Activated naive CD8-positive, alpha-beta T cell treated with anti-CD3 and anti-CD28 coated beads, Interleukin-2, amount 50 U/mL, for 24 hours (primary cell): ENCODE data around the gene C2orf72.

Experiments used
- ATAC-seq: fragments of 150-1000 bp; cut with Tn5 transposase; one replicate; pipeline ENCODE4 v1.10.0; 2021
- DNase-seq: peaks from one replicate; pipeline ENCODE4 v3.0.0; 2021
- H3K27ac Mint-ChIP-seq: one replicate; pipeline ENCODE4 v1.8.0; 2021; ENCODE audit warnings: mild to moderate bottlenecking, mixed read lengths
- H3K27me3 Mint-ChIP-seq: one replicate; pipeline ENCODE4 v1.8.0; 2021; ENCODE audit warnings: mixed read lengths
- H3K36me3 Mint-ChIP-seq: one replicate; pipeline ENCODE4 v1.8.0; 2021; ENCODE audit warnings: low read depth, mixed read lengths
- H3K4me1 Mint-ChIP-seq: one replicate; pipeline ENCODE4 v1.8.0; 2021; ENCODE audit warnings: mixed read lengths
- H3K4me3 Mint-ChIP-seq: one replicate; pipeline ENCODE4 v1.8.0; 2021; ENCODE audit warnings: mild to moderate bottlenecking, moderate library complexity, mixed read lengths
- H3K9me3 Mint-ChIP-seq: one replicate; pipeline ENCODE4 v1.8.0; 2021; ENCODE audit warnings: mixed read lengths

Gene C2orf72

GRCh38 chr2:231047274-231047922, 10.1 kb downstream of the C2orf72 start:
- Mint-ChIP-seq H3K36me3 (no peaks in the 10 kb centered on the region), H3K27me3 (peaks cover 16% of the 10 kb centered on the region), H3K27ac (no peak overlapping the region), H3K4me1 (peaks cover 3% of the 10 kb centered on the region), H3K9me3 (no peaks in the 10 kb centered on the region), H3K4me3 (no peak overlapping the region)
- no peak for ATAC-seq
- no peak for DNase-seq

GRCh38 chr2:231047923-231048915, 10.9 kb downstream of the C2orf72 start:
- Mint-ChIP-seq H3K27me3 (peaks cover 16% of the 10 kb centered on the region), H3K4me1 (peaks cover 12% of the 10 kb centered on the region), H3K4me3 (no peak overlapping the region), H3K27ac (no peak overlapping the region), H3K9me3 (no peaks in the 10 kb centered on the region), H3K36me3 (no peaks in the 10 kb centered on the region)
- DNase-seq (no peak), ATAC-seq (no peak)

DNA sequence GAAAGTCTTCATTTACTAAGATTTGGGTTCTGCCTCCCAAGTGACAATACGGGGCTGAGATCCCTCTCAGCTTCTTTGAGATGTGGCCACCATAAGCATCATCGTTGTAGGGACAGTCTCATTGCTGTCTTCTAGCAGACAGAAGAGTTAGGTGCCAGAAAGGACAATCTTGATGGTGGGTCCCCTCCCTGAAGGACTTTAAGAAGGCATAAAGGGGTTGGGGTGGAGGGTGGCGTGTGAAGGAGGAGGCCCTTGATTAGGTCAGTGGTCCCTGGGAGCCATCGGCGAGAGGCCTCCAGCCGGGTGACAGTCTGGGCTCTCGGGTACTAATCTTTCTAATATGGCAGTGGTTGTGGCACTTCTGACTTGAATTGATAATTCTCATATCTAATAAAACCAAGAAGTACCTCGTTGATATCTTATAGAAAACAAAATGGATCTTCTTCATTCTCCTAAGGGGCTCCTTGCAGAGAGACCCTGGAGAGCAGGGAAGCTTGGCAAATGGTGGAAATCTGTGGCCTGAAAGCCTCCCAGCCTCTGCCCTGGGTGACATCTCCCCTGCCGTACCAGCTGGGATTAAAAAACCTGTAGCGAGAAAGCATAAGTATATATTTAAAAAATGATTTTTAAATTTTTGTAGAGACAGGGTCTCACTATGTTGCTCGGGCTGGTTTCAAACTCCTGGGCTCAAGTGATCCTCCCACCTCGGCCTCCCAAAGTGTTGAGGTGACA, 12.1 kb downstream of the C2orf72 start:
- DNase-seq (no peak), ATAC-seq (no peak)
- Mint-ChIP-seq H3K4me1 (peaks cover 20% of the 10 kb centered on the region), H3K4me3 (no peak overlapping the region), H3K36me3 (no peaks in the 10 kb centered on the region), H3K9me3 (no peaks in the 10 kb centered on the region), H3K27me3 (peaks cover 19% of the 10 kb centered on the region), H3K27ac (no peak overlapping the region)

GRCh38 chr2:231050018-231050901, 12.9 kb downstream of the C2orf72 start:
- no peak overlapping the region for H3K4me3 Mint-ChIP-seq
- H3K9me3 Mint-ChIP-seq = no peaks in the 10 kb centered on the region
- H3K36me3 Mint-ChIP-seq = no peaks in the 10 kb centered on the region
- peaks cover 19% of the 10 kb centered on the region for H3K27me3 Mint-ChIP-seq
- DNase-seq (no peak), ATAC-seq (no peak)
- no peak overlapping the region for H3K27ac Mint-ChIP-seq
- peaks cover 20% of the 10 kb centered on the region for H3K4me1 Mint-ChIP-seq

DNA sequence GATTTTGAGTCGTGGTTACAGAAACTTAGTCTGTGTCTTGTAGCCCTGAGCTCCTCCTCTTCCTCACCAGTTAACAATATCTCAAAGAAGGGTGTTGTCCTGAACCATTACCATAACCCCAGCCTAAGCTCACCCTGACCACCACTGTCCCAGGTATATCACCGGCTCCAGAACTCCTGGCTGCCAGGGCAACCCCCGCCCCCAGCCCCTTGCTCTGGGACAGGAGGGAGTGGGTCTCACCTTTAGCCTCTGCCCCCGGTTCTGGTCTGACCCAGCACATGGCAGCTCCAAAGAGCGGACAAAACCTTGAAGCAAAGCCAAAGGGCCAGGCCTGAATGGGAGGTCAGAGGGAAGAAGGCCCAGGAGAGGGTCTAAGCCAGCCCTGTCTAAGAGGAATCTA, 13.8 kb downstream of the C2orf72 start:
- no peaks in the 10 kb centered on the region for H3K9me3 Mint-ChIP-seq
- H3K4me3 Mint-ChIP-seq = no peak overlapping the region
- H3K27ac Mint-ChIP-seq = no peak overlapping the region
- ATAC-seq (no peak), DNase-seq (no peak)
- peaks cover 23% of the 10 kb centered on the region for H3K4me1 Mint-ChIP-seq
- no peaks in the 10 kb centered on the region for H3K36me3 Mint-ChIP-seq
- H3K27me3 Mint-ChIP-seq = peaks cover 19% of the 10 kb centered on the region

- peak overlapping the region; percentile 39 for H3K27ac Mint-ChIP-seq
Measured at GRCh38 chr2:231052494-231053451, 15.4 kb downstream of the C2orf72 start.

GRCh38 chr2:231053846-231054245, 16.5 kb downstream of the C2orf72 start:
- no peak for DNase-seq
- no peak for ATAC-seq
- Mint-ChIP-seq H3K27ac (no peak overlapping the region), H3K9me3 (no peaks in the 10 kb centered on the region), H3K36me3 (peaks cover 4% of the 10 kb centered on the region), H3K4me1 (peaks cover 42% of the 10 kb centered on the region), H3K27me3 (peaks cover 10% of the 10 kb centered on the region), H3K4me3 (no peak overlapping the region)

More at GRCh38 chr2:231052494-231053451, 15.4 kb downstream of the C2orf72 start:
- peak; percentile 87 for DNase-seq
- no peaks in the 10 kb centered on the region for H3K36me3 Mint-ChIP-seq
- no peaks in the 10 kb centered on the region for H3K9me3 Mint-ChIP-seq
- ATAC-seq = peak; percentile 83
- peaks cover 14% of the 10 kb centered on the region for H3K27me3 Mint-ChIP-seq
- H3K4me3 Mint-ChIP-seq = peak overlapping the region; percentile 80
- H3K4me1 Mint-ChIP-seq = peaks cover 31% of the 10 kb centered on the region

DNA sequence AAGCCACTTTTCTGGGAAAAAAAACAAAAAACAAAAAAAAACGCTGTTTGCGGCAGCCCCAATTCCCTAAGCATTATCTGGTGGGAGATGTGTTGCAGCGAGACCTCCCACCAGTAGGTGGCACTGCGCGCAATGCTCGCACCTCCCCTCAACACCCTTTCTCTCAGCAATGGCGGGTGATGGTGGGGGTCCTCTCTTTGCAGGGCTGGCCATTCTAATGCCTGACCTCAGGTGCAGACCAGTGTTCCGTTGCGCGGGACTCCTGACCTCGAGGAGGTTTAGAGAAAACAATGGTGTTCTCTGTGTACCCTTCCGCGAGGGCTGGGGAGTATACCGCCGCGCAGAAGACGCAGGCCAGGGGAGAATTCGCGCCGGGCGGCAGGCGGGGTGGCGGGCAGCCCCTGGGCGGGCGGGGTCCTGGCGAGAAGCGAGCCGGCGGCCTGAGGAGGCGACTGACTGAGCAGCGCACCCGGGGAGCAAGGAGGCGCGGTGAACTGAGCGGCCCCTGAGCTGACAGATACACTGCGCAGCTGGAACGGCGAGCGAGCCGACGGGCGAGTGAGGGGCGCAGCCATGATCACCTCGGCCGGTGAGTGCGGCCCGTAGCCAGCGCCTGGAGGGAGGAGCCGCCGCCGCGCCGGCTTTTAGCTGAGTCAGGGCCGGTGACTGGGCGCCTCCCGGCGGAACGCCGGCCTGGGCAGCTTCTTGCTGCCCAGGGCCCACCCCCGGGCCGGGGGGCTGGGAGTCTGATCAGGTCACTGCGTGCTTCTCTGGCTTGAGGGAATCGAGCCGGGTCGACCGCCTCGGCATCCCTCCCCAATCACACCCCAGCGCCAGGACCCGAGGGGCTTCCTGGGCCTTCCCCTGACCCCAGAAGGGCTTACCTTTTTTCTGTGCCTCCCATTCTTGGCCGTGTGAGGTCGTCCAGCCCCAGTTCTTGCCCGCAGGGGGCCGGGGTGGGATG, 19.4 kb downstream of the C2orf72 start, which contains the start of gene PSMD1:
TSS of gene PSMD1 (plus strand) at position 415 of the 964 bp plus-strand sequence. CDS start at position 574, 159 bp downstream.
- Mint-ChIP-seq H3K4me1 (peaks cover 59% of the 10 kb centered on the region), H3K36me3 (peaks cover 15% of the 10 kb centered on the region), H3K27ac (peak within 1 kb of the TSS; percentile 100), H3K27me3 (peaks cover 7% of the 10 kb centered on the region), H3K4me3 (peak within 1 kb of the TSS; percentile 86), H3K9me3 (no peaks in the 10 kb centered on the region)
- ATAC-seq (peak; percentile 78), DNase-seq (peak; percentile 95)

DNA sequence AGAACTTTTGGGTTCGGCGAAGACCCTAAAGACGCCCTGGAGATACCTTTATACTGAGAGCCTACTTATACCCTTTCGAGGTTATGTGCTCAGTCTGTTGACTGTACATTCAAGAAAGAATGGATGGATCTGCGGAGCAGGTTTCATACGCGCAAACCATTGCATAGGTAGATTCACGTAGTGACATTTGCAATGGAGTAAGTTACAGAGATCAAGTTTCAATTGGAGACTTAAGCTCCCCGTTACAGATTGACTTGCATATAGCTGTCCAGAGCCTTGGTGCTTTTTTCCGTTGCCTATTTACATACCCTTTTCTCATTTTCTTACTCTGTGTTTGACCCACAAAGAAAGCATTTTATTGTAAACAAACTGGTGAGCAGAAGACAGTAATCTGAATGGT, 20.3 kb downstream of the C2orf72 start:
- peak overlapping the region; percentile 82 for H3K27ac Mint-ChIP-seq
- H3K27me3 Mint-ChIP-seq = peaks cover 3% of the 10 kb centered on the region
- H3K4me3 Mint-ChIP-seq = peak overlapping the region; percentile 86
- ATAC-seq (no peak), DNase-seq (no peak)
- peaks cover 23% of the 10 kb centered on the region for H3K36me3 Mint-ChIP-seq
- H3K4me1 Mint-ChIP-seq = peaks cover 53% of the 10 kb centered on the region
- H3K9me3 Mint-ChIP-seq = no peaks in the 10 kb centered on the region

GRCh38 chr2:231058761-231059550, 21.6 kb downstream of the C2orf72 start:
- peak overlapping the region; percentile 32 for H3K27ac Mint-ChIP-seq
- DNase-seq = no peak

DNA sequence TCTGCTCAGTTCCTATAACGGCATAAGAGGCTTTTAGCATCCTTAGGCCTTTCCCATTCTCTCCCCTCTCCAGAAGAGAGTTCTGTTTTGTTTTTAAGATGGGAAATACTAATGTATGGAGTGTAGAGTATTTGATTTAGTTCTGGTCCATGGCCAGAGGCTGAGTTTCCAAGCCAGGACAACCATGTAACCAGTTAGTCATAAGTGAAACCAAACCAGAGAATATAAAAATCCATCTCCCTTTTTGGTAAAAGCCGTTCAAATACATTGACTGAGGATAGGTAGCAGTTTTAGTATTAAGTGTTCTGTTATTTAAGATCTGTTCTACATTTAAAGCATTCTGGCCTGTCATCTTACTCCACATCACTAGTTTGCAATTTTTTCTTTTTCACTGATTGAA, 22.4 kb downstream of the C2orf72 start:
- ATAC-seq (no peak), DNase-seq (no peak)
- H3K36me3 Mint-ChIP-seq = peaks cover 39% of the 10 kb centered on the region
- H3K27ac Mint-ChIP-seq = no peak overlapping the region
- no peak overlapping the region for H3K4me3 Mint-ChIP-seq
- no peaks in the 10 kb centered on the region for H3K9me3 Mint-ChIP-seq
- H3K27me3 Mint-ChIP-seq = no peaks in the 10 kb centered on the region
- peaks cover 38% of the 10 kb centered on the region for H3K4me1 Mint-ChIP-seq

More at GRCh38 chr2:231058761-231059550, 21.6 kb downstream of the C2orf72 start:
- H3K27me3 Mint-ChIP-seq = peaks cover 3% of the 10 kb centered on the region
- H3K4me1 Mint-ChIP-seq = peaks cover 40% of the 10 kb centered on the region
- H3K4me3 Mint-ChIP-seq = peak overlapping the region; percentile 86
- no peaks in the 10 kb centered on the region for H3K9me3 Mint-ChIP-seq
- no peak for ATAC-seq
- H3K36me3 Mint-ChIP-seq = peaks cover 35% of the 10 kb centered on the region
